ENCODE data around the gene TMEM255B. TPM values are rescaled to one million over a fixed set of nuclear protein-coding genes. Genes with fewer than 3 reads are reported as not detected.

The TMEM255B gene
- total and polyA plus RNA-seq, 9 of the 15 experiments (the other 6 are each of a cell fraction or from before 2014, with no cell fraction given) = 0.01 to 0.75 (median 0.23) TPM

DNA sequence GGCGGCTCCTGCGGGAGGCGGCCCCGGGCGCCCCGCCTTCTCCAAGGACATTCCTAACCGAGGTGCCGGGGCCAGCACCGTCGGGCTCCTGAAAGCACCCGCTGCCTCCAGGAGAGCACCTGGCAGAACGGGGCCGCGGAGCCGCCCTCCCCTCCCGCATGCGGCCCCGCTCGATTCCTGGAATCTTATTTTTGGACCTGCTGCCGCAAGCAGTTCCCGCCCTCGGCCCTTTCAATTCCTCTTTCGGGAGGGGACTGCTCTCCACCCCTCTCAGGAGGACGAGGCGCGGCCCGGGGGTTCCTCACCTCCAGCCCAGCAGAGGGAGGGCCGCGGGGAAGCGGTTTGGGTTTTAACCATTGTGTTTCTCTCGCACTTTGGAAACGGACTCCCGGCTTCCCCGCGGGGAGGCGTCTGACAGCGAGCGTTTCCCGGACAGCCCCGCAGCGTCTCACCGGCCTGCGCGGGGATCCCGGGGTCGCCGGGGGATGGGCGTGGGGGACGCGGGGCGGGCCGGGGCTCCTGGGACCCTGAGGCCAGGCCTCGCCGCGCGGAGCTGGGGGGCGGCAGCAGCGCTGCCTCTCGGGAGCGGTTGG lies 104.0 kb downstream of the TMEM255B start (continued):
- TF ChIP-seq KLF16 (IDR thresholded peaks at IDR 0.05) (no peak), ZBTB17 (CRISPR knock-in tag; IDR thresholded peaks at IDR 0.05) (no peak), HDAC6 (IDR thresholded peaks at IDR 0.05; ENCODE audit: low read depth, low read length) (no peak), MXI1 (IDR thresholded peaks at IDR 0.05; ENCODE audit: low read depth, low read length) (no peak), MYBL2 (IDR thresholded peaks at IDR 0.05; ENCODE audit: low read depth) (no peak), MYBL2 (CRISPR knock-in tag; IDR thresholded peaks at IDR 0.05; ENCODE audit: borderline replicate concordance) (no peak), CBFA2T2 (conservative IDR thresholded peaks at IDR 0.05) (no peak), ZNF507 (tag; conservative IDR thresholded peaks at IDR 0.05) (no peak), JUND (IDR thresholded peaks at IDR 0.05; ENCODE audit: borderline replicate concordance, low read depth, low read length) (no peak), JUND (tag; IDR thresholded peaks at IDR 0.05; ENCODE audit: borderline replicate concordance, low read depth, low read length) (no peak; the same call in 2 of the 3 replicates), ETS2 (tag; IDR thresholded peaks at IDR 0.05; ENCODE audit: borderline replicate concordance, poor library complexity, severe bottlenecking) (no peak), RBM25 (IDR thresholded peaks at IDR 0.05; ENCODE audit: low read depth, low read length, severe bottlenecking) (no peak), CREM (IDR thresholded peaks at IDR 0.05; ENCODE audit: low read depth) (no peak), GTF3C2 (IDR thresholded peaks at IDR 0.05; ENCODE audit: borderline replicate concordance, extremely low read depth, insufficient read length) (no peak), ZNF41 (CRISPR knock-in tag; conservative IDR thresholded peaks at IDR 0.05) (no peak), BRCA1 (IDR thresholded peaks at IDR 0.05) (no peak), BRCA1 (CRISPR knock-in tag; IDR thresholded peaks at IDR 0.05) (no peak), RBM34 (IDR thresholded peaks at IDR 0.05; ENCODE audit: borderline replicate concordance, insufficient read depth, low read length) (no peak), ZFP1 (CRISPR knock-in tag; IDR thresholded peaks at IDR 0.05) (no peak), NR3C1 (CRISPR knock-in tag; IDR thresholded peaks at IDR 0.05) (no peak), ZNF212 (CRISPR knock-in tag; IDR thresholded peaks at IDR 0.05) (no peak), ZBTB33 (CRISPR knock-in tag; IDR thresholded peaks at IDR 0.05) (no peak)
- TF ChIP-seq, protein P1, sequence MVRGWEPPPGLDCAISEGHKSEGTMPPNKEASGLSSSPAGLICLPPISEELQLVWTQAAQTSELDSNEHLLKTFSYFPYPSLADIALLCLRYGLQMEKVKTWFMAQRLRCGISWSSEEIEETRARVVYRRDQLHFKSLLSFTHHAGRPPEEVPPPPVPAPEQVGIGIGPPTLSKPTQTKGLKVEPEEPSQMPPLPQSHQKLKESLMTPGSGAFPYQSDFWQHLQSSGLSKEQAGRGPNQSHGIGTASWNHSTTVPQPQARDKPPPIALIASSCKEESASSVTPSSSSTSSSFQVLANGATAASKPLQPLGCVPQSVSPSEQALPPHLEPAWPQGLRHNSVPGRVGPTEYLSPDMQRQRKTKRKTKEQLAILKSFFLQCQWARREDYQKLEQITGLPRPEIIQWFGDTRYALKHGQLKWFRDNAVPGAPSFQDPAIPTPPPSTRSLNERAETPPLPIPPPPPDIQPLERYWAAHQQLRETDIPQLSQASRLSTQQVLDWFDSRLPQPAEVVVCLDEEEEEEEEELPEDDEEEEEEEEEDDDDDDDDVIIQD (CRISPR knock-in tag; IDR thresholded peaks at IDR 0.05) = no peak
